Measurements from ENCODE around the gene BLVRA. TPM values are rescaled to one million over a fixed set of nuclear protein-coding genes. Genes with fewer than 3 reads are reported as not detected.
A peak's percentile ranks its signal among the peaks of the same experiment; 100 is the strongest.
"Not testable (repeated sequence)": the region's sequence is repeated elsewhere in the genome, so short reads cannot be mapped to it uniquely, and the experiment has no call there.

Gene BLVRA
- total RNA-seq, result 27.3 to 29.6 TPM (median 28.9 TPM) in 3 replicates

- Mint-ChIP-seq H3K4me1 (peaks cover 8% of the 10 kb centered on the region), H3K4me3 (peak within 1 kb of the TSS; percentile 76), H3K9me3 (no peaks in the 10 kb centered on the region), H3K27ac (peak within 1 kb of the TSS; percentile 76), H3K27me3 (ENCODE audit: low read depth) (peaks cover 28% of the 10 kb centered on the region), H3K36me3 (no peaks in the 10 kb centered on the region)
- DNase-seq (ENCODE audit: low spot score in 2 of 2, unreplicated experiment in 2 of 2), result peak; percentile 48 to 56
- TF ChIP-seq, protein P1, sequence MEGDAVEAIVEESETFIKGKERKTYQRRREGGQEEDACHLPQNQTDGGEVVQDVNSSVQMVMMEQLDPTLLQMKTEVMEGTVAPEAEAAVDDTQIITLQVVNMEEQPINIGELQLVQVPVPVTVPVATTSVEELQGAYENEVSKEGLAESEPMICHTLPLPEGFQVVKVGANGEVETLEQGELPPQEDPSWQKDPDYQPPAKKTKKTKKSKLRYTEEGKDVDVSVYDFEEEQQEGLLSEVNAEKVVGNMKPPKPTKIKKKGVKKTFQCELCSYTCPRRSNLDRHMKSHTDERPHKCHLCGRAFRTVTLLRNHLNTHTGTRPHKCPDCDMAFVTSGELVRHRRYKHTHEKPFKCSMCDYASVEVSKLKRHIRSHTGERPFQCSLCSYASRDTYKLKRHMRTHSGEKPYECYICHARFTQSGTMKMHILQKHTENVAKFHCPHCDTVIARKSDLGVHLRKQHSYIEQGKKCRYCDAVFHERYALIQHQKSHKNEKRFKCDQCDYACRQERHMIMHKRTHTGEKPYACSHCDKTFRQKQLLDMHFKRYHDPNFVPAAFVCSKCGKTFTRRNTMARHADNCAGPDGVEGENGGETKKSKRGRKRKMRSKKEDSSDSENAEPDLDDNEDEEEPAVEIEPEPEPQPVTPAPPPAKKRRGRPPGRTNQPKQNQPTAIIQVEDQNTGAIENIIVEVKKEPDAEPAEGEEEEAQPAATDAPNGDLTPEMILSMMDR (IDR thresholded peaks at IDR 0.05; ENCODE audit: unreplicated experiment), result no peak
Observed at GRCh38 chr7:43758029-43758821, at the start of gene BLVRA. TSS of gene BLVRA (plus strand) at chr7:43758680. CDS start at chr7:43771159, 12,479 bp downstream.

GRCh38 chr7:43711503-43711902 lies 47.0 kb upstream of the BLVRA start:
- H3K27me3 Mint-ChIP-seq (ENCODE audit: low read depth), result no peaks in the 10 kb centered on the region
- peaks cover 25% of the 10 kb centered on the region for H3K9me3 Mint-ChIP-seq

GRCh38 chr7:43715966-43716365 lies 42.5 kb upstream of the BLVRA start:
- not testable (repeated sequence) for H3K27me3 Mint-ChIP-seq (ENCODE audit: low read depth); H3K4me3 Mint-ChIP-seq; DNase-seq (ENCODE audit: low spot score in 2 of 2, unreplicated experiment in 2 of 2); H3K27ac Mint-ChIP-seq; H3K4me1 Mint-ChIP-seq
- Mint-ChIP-seq H3K9me3 (peaks cover 12% of the 10 kb centered on the region), H3K36me3 (peaks cover 23% of the 10 kb centered on the region)

More at GRCh38 chr7:43711503-43711902, 47.0 kb upstream of the BLVRA start:
- no peak overlapping the region for H3K4me3 Mint-ChIP-seq
- H3K4me1 Mint-ChIP-seq, result peaks cover 6% of the 10 kb centered on the region
- H3K36me3 Mint-ChIP-seq, result peaks cover 29% of the 10 kb centered on the region
- no peak for DNase-seq (ENCODE audit: low spot score in 2 of 2, unreplicated experiment in 2 of 2)
- TF ChIP-seq, protein P1 (IDR thresholded peaks at IDR 0.05; ENCODE audit: unreplicated experiment), result no peak
- H3K27ac Mint-ChIP-seq, result no peak overlapping the region

GRCh38 chr7:43716598-43716997 lies 41.9 kb upstream of the BLVRA start:
- TF ChIP-seq, protein P1 (IDR thresholded peaks at IDR 0.05; ENCODE audit: unreplicated experiment), result no peak
- H3K4me3 Mint-ChIP-seq, result no peak overlapping the region
- peaks cover 4% of the 10 kb centered on the region for H3K4me1 Mint-ChIP-seq
- H3K27ac Mint-ChIP-seq, result no peak overlapping the region
- H3K27me3 Mint-ChIP-seq (ENCODE audit: low read depth), result no peaks in the 10 kb centered on the region
- peaks cover 23% of the 10 kb centered on the region for H3K36me3 Mint-ChIP-seq
- peaks cover 12% of the 10 kb centered on the region for H3K9me3 Mint-ChIP-seq
- no peak for DNase-seq (ENCODE audit: low spot score in 2 of 2, unreplicated experiment in 2 of 2)

DNA sequence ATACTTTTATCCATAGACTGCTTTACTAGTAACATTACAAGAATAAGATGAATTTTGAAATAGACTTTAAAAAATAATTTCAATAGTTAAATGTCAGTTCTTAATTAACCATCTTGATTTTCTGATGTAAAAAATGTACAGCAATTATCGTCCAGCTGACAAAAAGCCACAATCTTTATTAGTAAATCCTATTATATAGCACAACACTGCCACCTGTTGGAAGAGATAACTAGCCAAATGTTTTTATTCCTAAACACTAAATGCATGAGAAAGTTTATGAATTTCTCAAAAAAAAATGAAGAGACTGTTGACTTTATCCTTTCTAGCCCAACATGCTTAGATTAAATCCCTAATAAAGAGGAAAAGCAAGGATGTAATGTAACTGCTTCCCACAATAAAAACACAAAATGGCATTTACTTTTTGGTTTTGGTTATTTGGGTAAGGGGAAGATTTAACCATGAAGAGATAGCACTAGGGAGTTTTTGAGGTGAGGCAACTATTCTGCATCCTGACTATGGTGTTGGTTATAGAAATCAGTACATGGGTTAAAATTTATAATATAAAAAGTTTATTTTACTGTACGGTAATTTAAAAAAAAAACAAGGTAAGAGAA lies 37.2 kb upstream of the BLVRA start:
- peaks cover 10% of the 10 kb centered on the region for H3K4me1 Mint-ChIP-seq
- TF ChIP-seq, protein P1 (IDR thresholded peaks at IDR 0.05; ENCODE audit: unreplicated experiment), result peak; percentile 67
- H3K36me3 Mint-ChIP-seq, result peaks cover 17% of the 10 kb centered on the region
- no peaks in the 10 kb centered on the region for H3K27me3 Mint-ChIP-seq (ENCODE audit: low read depth)
- no peak for DNase-seq (ENCODE audit: low spot score in 2 of 2, unreplicated experiment in 2 of 2)
- peaks cover 2% of the 10 kb centered on the region for H3K9me3 Mint-ChIP-seq
- peak overlapping the region; percentile 76 for H3K27ac Mint-ChIP-seq
- no peak overlapping the region for H3K4me3 Mint-ChIP-seq

- H3K4me1 Mint-ChIP-seq, result peaks cover 24% of the 10 kb centered on the region
- H3K27me3 Mint-ChIP-seq (ENCODE audit: low read depth), result no peaks in the 10 kb centered on the region
- TF ChIP-seq, protein P1 (IDR thresholded peaks at IDR 0.05; ENCODE audit: unreplicated experiment), result no peak
- H3K9me3 Mint-ChIP-seq, result no peaks in the 10 kb centered on the region
- peaks cover 9% of the 10 kb centered on the region for H3K36me3 Mint-ChIP-seq
- no peak overlapping the region for H3K4me3 Mint-ChIP-seq
- DNase-seq (ENCODE audit: low spot score in 2 of 2, unreplicated experiment in 2 of 2), result no peak
- no peak overlapping the region for H3K27ac Mint-ChIP-seq
Observed at GRCh38 chr7:43723007-43723341, 35.5 kb upstream of the BLVRA start.
